ENCODE results near the gene ARHGAP25. TPM values are rescaled to one million over a fixed set of nuclear protein-coding genes. Genes with fewer than 3 reads are reported as not detected.

ARHGAP25 gene
- total RNA-seq, 1 donor from 2014 or later, result 4.7 TPM

- no peak for DNase-seq (ENCODE audit: low spot score)
- ATAC-seq, result peak; percentile 44
These were observed 30.2 kb downstream of the ARHGAP25 start for GRCh38 chr2:68764806-68765311.

GRCh38 chr2:68765739-68766375 lies 31.2 kb downstream of the ARHGAP25 start:
- no peak for ATAC-seq

GRCh38 chr2:68766376-68766845 lies 31.8 kb downstream of the ARHGAP25 start:
- no peak for DNase-seq (ENCODE audit: low spot score)
- ATAC-seq, result peak; percentile 64

More at GRCh38 chr2:68765739-68766375, 31.2 kb downstream of the ARHGAP25 start:
- DNase-seq (ENCODE audit: low spot score), result no peak

- DNase-seq (ENCODE audit: low spot score) (no peak), ATAC-seq (no peak)
These were observed 32.7 kb downstream of the ARHGAP25 start for GRCh38 chr2:68767031-68767961.

GRCh38 chr2:68767996-68768395 lies 33.4 kb downstream of the ARHGAP25 start:
- DNase-seq (ENCODE audit: low spot score) (no peak), ATAC-seq (no peak)

- ATAC-seq (no peak), DNase-seq (ENCODE audit: low spot score) (no peak)
These were observed 33.9 kb downstream of the ARHGAP25 start for GRCh38 chr2:68768461-68768860.

GRCh38 chr2:68768951-68769350 lies 34.3 kb downstream of the ARHGAP25 start:
- no peak for DNase-seq (ENCODE audit: low spot score)
- ATAC-seq, result no peak

GRCh38 chr2:68769586-68770270 lies 35.1 kb downstream of the ARHGAP25 start:
- ATAC-seq, result no peak

GRCh38 chr2:68770271-68771111 lies 35.9 kb downstream of the ARHGAP25 start:
- ATAC-seq (no peak), DNase-seq (ENCODE audit: low spot score) (no peak)

More at GRCh38 chr2:68769586-68770270, 35.1 kb downstream of the ARHGAP25 start:
- DNase-seq (ENCODE audit: low spot score), result no peak

GRCh38 chr2:68771211-68771751 lies 36.7 kb downstream of the ARHGAP25 start:
- ATAC-seq, result peak; percentile 22

GRCh38 chr2:68772109-68772508 lies 37.5 kb downstream of the ARHGAP25 start:
- ATAC-seq (no peak), DNase-seq (ENCODE audit: low spot score) (no peak)

More at GRCh38 chr2:68771211-68771751, 36.7 kb downstream of the ARHGAP25 start:
- DNase-seq (ENCODE audit: low spot score), result no peak

- DNase-seq (ENCODE audit: low spot score) (no peak), ATAC-seq (peak; percentile 72)
These were observed 40.1 kb downstream of the ARHGAP25 start for GRCh38 chr2:68774569-68775271.

- ATAC-seq, result no peak
These were observed 40.7 kb downstream of the ARHGAP25 start for GRCh38 chr2:68775272-68775842.

GRCh38 chr2:68776124-68776523 lies 41.5 kb downstream of the ARHGAP25 start:
- ATAC-seq (no peak), DNase-seq (ENCODE audit: low spot score) (no peak)

More at GRCh38 chr2:68775272-68775842, 40.7 kb downstream of the ARHGAP25 start:
- no peak for DNase-seq (ENCODE audit: low spot score)

- ATAC-seq (no peak), DNase-seq (ENCODE audit: low spot score) (no peak)
These were observed 45.0 kb downstream of the ARHGAP25 start for GRCh38 chr2:68779595-68779994.

- no peak for ATAC-seq
- DNase-seq (ENCODE audit: low spot score), result no peak
These were observed 49.6 kb downstream of the ARHGAP25 start for GRCh38 chr2:68784188-68784587.

GRCh38 chr2:68784915-68785314 lies 50.3 kb downstream of the ARHGAP25 start:
- peak; percentile 48 for ATAC-seq
- DNase-seq (ENCODE audit: low spot score), result no peak

- ATAC-seq, result no peak
- DNase-seq (ENCODE audit: low spot score), result no peak
These were observed 52.7 kb downstream of the ARHGAP25 start for GRCh38 chr2:68787356-68787755.

GRCh38 chr2:68789603-68790002 lies 55.0 kb downstream of the ARHGAP25 start:
- DNase-seq (ENCODE audit: low spot score), result no peak
- ATAC-seq, result no peak

Measured in left lobe of liver (tissue), 2 donors.